PFSK-1 (cell line): ENCODE data around the gene MYLK3.

Experiments used
- FOXP2 ChIP-seq: optimal IDR thresholded peaks from 2 replicates; pipeline ENCODE3; 2011; ENCODE audit warnings: borderline replicate concordance, control low read depth, inconsistent platforms; ENCODE audit not compliant: insufficient read depth; ENCODE audit errors: extremely low read length, extremely low read depth
- POLR2AphosphoS5 ChIP-seq: IDR thresholded peaks from 2 replicates; pipeline ENCODE4 v1.6.1; 2012; ENCODE audit warnings: low read depth, mild to moderate bottlenecking, control low read depth, low read length, moderate library complexity
- REST ChIP-seq, 2 experiments: IDR thresholded peaks; 2 replicates each; pipeline versions ENCODE4 v1.6.1 to v1.8.0; 2011 to 2012; ENCODE audit warnings: low read depth in 2 of 2, low read length in 2 of 2, control low read depth in 1 of 2, inconsistent platforms in 1 of 2, mild to moderate bottlenecking in 1 of 2, moderate library complexity in 1 of 2; ENCODE audit not compliant: insufficient read depth in 1 of 2
- SIN3A ChIP-seq: IDR thresholded peaks from 2 replicates; pipeline ENCODE4 v1.6.1; 2012; ENCODE audit warnings: mild to moderate bottlenecking, low read length, moderate library complexity, borderline replicate concordance; ENCODE audit not compliant: insufficient read depth
- TAF1 ChIP-seq: IDR thresholded peaks from 2 replicates; pipeline ENCODE4 v1.6.1; 2012; ENCODE audit warnings: low read length, control low read depth, borderline replicate concordance; ENCODE audit not compliant: insufficient read depth

MYLK3 gene

GRCh38 chr16:46715769-46716305 is 32.3 kb downstream of the MYLK3 start:
- TF ChIP-seq SIN3A: no peak
- TF ChIP-seq REST (IDR thresholded peaks at IDR 0.05; ENCODE audit: insufficient read depth in 1 of 2, low read depth in 2 of 2, low read length in 2 of 2): no peak
- TF ChIP-seq TAF1: no peak
- no peak for TF ChIP-seq FOXP2
- no peak for TF ChIP-seq POLR2AphosphoS5

- no peak for TF ChIP-seq POLR2AphosphoS5
- TF ChIP-seq SIN3A: no peak
- no peak for TF ChIP-seq TAF1
Observed at GRCh38 chr16:46714797-46715591, 33.1 kb downstream of the MYLK3 start.

GRCh38 chr16:46713634-46714033 is 34.5 kb downstream of the MYLK3 start:
- TF ChIP-seq REST (IDR thresholded peaks at IDR 0.05; ENCODE audit: insufficient read depth in 1 of 2, low read depth in 2 of 2, low read length in 2 of 2) (no peak), FOXP2 (no peak), SIN3A (no peak), TAF1 (no peak), POLR2AphosphoS5 (no peak)

- TF ChIP-seq FOXP2: no peak
- TF ChIP-seq SIN3A: no peak
- TF ChIP-seq TAF1: no peak
- no peak for TF ChIP-seq REST (IDR thresholded peaks at IDR 0.05; ENCODE audit: insufficient read depth in 1 of 2, low read depth in 2 of 2, low read length in 2 of 2)
- no peak for TF ChIP-seq POLR2AphosphoS5
Observed at GRCh38 chr16:46712911-46713310, 35.2 kb downstream of the MYLK3 start.

GRCh38 chr16:46711106-46712058 is 36.8 kb downstream of the MYLK3 start:
- TF ChIP-seq SIN3A (no peak), REST (IDR thresholded peaks at IDR 0.05; ENCODE audit: insufficient read depth in 1 of 2, low read depth in 2 of 2, low read length in 2 of 2) (no peak), POLR2AphosphoS5 (no peak), FOXP2 (no peak), TAF1 (no peak)
